Middle frontal gyrus (tissue), 1 donor: Measurements from ENCODE around the gene CABLES1.
"Not testable (repeated sequence)": the region's sequence is repeated elsewhere in the genome, so short reads cannot be mapped to it uniquely, and the experiment has no call there.

Experiments
- DNase-seq: peaks from one replicate; pipeline ENCODE4 v3.0.0-alpha.2; 2015; ENCODE audit warnings: low spot score; ENCODE audit errors: extremely low spot score

CABLES1 gene, protein sequence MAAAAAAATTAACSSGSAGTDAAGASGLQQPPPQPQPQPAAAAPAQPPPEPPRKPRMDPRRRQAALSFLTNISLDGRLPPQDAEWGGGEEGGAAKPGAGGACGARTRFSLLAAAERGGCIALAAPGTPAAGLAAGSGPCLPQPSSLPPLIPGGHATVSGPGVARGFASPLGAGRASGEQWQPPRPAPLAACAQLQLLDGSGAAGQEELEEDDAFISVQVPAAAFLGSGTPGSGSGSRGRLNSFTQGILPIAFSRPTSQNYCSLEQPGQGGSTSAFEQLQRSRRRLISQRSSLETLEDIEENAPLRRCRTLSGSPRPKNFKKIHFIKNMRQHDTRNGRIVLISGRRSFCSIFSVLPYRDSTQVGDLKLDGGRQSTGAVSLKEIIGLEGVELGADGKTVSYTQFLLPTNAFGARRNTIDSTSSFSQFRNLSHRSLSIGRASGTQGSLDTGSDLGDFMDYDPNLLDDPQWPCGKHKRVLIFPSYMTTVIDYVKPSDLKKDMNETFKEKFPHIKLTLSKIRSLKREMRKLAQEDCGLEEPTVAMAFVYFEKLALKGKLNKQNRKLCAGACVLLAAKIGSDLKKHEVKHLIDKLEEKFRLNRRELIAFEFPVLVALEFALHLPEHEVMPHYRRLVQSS

DNA sequence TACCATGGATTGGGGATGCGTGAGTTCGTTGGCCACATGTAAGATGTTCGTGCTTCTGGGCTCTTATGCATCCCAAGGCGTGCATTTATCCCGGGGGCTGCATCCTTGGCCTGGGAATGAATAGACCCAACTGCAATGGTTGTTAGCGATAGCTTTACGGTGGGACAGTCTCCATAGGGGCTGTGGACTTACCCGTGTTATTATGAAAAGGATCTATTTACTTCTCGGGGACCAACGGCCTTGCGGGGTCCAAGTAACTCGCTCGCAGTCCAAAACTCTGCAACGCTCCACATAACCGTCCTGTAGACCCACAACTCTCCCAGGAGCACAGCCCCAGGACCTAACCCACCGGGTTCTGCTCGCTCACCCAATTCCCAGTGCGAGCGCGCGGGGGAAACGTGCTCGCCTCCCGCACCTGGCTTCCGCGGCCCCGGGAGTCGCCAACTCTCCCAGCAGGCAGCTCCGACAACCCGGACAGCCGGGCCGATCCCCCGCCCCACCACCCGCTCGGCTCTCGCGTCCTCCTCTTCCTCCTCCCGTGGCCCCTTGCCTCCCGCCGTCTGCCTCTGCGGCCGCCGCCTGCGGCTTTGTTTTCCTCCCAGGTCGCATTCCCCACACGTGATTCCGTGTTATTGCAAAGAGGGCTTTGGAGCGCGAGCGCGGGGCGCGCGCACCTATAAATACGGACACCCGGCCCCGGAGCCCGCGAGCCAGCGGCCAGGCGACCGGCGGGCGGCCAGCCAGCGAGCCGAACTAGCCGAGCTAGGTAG lies at the start of gene CABLES1:
TSS of gene CABLES1 (plus strand) at position 706 of the 770 bp plus-strand sequence. CDS start 278 bp downstream, outside the sequence.
- no peak for DNase-seq

DNA sequence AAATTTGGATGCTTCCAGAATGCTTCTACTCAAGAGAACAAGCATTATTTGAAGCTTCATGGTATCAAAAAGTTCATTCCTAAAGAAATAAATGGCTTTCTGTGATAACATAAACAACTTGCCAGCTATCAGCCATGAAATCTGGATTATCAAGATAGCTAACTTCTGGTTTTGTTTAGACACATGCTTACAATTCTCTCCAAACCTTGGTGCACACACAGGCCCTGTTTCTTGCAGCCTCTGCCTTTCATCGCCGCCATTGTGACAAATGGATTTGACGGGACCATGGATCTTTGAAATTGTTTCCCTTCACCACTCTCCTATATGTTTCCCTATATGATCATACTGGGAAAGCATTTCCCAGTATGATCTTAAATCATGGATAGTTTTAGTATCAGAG lies 47.9 kb upstream of the CABLES1 start:
- DNase-seq, result no peak

DNA sequence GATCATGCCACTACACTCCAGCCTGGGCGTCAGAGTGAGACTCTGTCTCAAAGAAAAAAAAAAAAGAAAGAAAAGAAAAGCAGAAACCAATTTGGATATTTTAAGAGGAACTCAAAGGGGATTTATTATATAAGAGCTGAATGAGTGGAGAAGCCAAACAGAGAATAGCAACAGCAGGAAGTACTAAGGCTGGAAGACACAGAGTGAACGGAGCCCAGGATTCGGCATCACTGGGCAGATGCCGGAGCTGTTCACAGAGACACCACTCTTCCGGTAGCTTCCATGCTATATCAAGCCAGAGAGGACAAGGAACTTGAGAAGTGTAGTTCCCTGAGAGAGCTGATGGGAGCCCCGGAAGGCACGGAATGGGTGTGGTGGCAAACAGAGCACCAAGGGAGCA lies 47.0 kb upstream of the CABLES1 start:
- no peak for DNase-seq

DNA sequence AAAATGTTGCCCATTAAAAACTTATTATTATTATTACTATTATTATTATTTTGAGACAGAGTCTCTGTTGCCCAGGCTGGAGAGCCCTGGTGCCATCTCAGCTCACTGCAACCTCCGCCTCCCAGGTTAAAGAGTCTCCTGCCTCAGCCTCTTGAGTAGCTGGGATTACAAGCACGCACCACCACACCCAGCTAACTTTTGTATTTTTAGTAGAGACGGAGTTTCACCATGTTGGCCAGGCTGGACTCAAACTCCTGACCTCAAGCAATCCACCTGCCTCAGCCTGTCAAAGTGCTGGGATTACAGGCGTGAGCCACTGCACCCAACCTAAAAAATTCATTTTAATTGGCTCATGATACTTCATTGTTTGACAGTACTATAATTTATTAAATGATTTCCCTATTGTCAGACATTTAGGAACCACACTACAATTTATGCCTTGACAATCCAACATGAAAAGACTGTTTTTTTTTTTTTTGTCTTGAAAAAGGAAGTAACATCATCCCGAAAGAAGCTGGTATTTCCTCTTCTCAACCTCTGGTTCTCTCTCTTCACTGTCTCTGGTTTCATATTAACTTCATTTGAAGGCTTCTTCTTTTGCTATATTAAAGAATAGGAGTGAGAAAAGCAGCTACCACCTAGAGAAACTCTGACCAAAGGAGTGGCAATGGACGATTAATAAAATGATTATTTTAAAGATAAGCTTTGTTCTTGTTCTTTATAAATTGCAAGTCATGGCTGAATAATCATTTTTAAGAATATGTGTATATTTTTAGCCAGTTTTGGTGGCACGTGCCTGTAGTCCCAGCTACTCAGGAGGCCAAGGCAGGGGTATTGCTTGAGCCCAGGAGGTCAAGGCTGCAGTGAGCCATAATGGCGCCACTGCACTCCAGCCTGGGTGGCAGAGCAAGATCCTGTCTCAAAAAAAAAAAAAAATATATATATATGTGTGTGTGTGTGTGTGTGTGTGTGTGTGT lies 44.0 kb upstream of the CABLES1 start:
- DNase-seq, result not testable (repeated sequence)

DNA sequence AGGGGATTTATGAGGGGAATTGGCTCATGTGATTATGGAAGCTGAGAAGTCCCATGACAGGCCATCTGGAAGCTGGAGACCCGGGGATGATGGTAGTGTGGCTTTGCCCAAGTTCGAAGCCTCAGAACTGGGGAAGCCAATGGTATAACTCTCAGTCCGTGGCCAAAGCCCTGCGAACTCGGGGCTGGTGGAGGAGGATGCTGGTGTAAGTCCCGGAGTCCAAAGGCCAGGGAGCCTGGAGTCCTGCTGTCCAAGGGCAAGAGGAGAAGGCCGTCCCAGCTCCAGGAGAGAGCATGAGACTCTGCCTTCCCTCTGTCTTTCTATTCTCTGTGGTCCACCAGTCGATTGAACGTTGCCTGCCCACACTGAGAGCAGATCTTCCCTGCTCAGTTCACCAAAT lies 43.2 kb upstream of the CABLES1 start:
- DNase-seq, result no peak

DNA sequence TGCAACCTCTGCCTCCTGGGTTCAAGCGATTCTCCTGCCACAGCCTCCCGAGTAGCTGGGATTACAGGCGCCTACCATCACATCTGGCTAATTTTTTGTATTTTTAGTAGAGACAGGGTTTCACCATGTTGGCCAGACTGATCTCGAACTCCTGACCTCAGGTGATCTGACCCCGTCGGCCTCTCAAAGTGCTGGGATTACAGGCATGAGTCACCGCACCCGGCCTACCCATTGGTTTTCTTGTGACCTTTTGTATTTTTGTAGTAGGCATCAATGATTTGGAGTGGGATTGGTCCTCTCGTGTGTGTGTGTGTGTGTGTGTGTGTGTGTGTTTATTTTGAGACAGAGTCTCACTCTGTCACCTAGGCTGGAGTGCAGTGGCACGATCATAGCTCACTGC lies 42.2 kb upstream of the CABLES1 start:
- DNase-seq, result not testable (repeated sequence)

DNA sequence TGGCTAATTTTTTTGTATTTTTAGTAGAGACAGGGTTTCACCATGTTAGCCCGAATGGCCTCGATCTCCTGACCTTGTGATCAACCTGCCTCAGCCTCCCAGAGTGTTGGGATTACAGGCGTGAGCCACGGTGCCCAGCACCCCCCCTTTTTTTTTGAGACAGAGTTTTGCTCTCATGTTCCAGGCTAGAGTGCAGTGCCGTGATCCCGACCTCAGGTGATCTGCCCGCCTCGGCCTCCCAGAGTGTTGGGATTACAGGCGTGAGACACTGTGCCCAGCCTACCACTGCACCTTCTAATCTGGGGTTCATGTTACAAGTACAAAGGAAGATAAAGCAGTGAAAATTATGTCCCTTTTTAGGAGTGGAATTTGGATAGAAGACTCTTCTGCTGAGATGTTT lies 41.5 kb upstream of the CABLES1 start:
- DNase-seq, result no peak

DNA sequence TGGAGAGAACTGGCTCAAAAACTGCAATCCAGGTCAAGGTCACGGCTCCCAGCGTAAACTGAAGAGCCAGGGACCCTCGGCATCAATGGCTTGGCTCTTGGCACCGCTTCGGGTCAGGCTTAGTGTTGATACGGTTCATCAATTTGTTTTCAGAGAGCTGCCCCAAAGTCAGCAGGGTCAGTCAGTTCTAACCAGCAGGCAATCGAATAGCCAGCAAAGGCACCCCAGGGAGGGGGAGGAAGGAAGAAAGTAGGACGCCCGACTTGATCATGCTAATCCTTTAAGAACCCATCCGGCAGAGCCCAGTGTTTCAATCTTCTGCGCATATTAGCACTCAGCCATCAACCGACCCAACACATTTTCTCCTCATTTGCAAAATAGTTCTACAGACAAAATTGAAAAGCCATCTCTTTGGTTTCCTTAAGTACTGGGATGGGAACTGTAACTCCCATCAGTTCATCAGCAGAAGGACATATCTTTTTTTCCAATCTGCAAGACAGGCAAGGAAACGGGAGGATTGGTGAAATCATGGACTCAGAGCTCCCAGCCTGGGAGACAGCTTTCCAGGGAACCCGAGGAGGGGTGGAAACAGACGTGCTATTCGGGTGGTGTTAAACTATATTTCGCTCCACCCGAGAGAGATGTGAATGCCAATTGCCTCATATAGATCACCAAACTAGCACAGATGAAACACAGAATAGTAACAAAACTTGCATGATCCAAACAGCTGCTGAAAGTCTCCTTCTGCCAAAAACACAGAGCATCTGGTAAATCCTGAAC lies 40.7 kb upstream of the CABLES1 start:
- no peak for DNase-seq

DNA sequence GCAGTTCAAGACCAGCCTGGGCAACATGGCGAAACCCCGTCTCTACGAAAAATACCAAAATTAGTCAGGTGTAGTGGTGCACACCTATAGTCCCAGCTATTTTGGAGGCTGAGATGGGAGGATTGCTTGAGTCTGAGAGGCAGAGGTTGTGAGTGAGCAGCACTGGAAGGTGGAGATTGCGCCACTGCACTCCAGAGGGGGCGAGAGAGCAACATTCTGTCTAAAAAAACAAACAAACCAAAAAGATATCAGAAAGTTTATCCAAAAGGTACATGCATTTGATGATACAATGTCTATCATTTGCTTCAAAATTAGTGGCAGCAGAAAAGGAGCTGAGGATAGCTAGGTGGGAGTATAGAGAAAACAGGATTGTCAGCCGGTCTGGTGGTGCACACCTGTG lies 39.8 kb upstream of the CABLES1 start:
- no peak for DNase-seq

DNA sequence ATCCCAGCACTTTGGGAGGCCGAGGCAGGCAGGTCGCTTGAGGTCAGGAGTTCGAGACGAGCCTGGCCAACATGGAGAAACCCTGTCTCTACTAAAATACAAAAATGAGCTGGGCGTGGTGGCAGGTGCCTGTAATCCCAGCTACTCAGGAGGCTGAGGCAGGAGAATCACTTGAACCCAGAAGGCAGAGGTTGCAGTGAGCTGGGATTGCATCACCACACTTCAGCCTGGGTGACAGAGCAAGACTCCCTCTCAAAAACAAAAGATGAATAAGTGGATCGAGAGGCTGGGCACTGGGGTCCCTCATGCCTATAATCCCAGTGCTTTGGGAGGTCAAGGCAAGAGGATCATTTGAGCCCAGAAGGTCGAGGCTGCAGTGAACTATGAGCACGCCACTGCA lies 38.3 kb upstream of the CABLES1 start:
- DNase-seq, result not testable (repeated sequence)

DNA sequence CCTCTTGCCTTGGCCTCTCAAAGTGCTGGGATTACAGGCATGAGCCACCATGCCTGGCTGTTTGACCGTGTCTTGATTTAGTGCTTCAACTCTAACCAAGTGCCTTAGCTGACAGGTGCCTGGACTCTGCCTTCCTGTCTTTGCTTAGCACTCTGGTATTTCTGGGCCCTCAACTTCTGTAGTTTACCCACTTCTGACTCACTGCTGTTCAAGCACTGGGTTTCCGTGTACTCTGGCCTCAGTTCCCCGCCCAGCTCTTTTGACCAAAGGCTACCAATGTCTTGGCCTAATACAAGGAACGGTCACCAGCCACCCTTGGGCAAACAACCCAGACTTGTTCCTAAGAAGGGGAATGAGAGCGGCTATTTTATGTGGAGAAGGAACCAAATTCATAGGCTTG lies 35.7 kb upstream of the CABLES1 start:
- DNase-seq, result no peak

DNA sequence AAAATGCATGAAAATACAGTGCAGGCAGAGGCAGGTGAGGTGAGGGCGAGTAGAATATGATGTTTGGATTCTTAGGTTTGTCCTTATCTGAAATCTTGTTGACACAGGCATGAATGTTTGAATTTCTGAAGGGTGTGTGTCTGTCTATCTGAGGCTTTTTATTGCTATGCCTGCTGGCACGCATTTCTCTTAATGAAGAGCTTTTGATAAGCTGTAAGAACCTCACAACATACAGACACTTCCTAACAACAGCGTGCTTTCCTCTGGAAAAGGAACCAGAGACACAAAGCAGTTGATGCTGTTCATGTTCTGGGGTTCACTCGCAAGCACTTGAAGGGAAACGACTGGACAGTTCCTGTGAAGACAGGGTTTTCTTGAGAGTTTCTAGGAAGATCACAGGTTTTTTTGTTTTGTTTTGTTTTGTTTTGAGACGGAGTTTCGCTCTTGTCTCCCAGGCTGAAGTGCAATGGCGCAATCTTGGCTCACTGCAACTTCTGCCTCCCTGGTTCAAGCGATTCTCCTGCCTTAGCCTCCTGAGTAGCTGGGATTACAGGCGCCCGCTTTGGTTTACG lies 33.3 kb upstream of the CABLES1 start:
- DNase-seq, result no peak

DNA sequence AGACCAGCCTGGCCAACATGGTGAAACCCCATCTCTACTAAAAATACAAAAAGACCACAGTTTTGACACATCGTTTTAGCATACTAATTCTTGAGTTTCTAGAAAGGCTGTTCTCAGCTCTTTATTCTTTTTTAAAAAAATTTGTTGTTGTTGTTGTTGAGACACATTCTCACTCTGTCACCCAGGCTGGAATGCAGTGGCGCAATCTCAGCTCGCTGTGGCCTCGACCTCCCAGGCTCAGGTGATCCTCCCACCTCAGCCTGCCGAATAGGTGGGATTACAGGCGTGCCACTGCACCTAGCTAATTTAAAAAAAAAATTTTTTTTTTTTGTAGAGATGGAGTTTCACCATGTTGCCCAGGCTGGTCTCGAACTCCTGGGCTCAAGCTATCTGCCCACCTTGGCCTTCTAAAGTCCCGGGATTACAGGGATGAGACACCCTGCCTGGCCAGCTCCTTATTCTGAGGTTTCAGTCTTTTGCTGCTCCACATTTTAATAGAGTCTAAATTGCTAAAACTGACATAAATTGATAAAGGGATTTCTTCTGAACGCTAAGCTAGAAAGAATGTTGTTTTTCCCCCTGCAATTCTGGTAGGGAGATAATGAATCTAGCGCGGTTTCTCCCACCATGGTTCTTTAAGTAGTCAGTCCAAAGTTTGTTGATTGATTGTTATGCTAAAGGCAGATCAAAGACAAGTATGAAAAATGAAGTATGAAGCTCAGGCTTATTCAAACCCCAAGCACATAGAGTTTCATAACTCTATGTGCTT lies 32.6 kb upstream of the CABLES1 start:
- DNase-seq, result no peak

DNA sequence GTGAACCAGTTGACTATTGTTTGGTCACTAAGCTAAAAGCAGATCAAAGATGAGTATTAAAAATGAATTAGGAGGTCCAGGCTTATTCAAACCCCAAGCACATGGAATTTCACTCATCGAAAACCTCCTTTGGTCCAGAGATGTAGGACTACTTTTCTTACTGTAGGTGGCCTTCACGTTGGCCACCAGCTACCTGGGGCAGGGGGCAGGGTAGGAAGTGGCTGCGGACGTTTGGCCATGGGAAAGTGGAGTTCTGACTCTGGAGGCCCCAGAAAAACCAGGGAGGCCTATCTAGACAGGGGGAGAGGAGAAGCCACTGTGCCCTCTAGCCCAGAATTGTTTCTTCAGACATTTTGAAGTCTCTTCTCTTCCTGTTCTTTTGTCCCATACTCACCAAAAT lies 31.8 kb upstream of the CABLES1 start:
- no peak for DNase-seq

DNA sequence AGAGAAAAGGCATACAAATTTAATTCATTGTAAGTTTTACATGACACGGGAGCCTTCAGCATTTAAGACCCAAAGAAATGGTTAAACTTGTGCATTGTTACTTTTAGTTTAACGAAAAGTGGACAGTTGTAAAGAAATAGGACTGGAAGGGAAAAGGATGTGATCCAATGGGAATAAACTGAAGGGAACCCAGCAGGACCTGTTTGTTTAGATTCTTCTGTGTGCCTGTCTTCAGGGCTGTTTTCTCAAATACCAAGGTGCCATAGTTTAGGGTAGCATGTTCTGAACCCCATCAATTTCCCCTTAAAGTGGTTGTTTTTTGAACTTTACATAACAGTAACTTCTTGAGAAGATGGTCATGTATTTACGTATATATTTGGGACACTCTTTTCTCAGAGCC lies 30.3 kb upstream of the CABLES1 start:
- no peak for DNase-seq

DNA sequence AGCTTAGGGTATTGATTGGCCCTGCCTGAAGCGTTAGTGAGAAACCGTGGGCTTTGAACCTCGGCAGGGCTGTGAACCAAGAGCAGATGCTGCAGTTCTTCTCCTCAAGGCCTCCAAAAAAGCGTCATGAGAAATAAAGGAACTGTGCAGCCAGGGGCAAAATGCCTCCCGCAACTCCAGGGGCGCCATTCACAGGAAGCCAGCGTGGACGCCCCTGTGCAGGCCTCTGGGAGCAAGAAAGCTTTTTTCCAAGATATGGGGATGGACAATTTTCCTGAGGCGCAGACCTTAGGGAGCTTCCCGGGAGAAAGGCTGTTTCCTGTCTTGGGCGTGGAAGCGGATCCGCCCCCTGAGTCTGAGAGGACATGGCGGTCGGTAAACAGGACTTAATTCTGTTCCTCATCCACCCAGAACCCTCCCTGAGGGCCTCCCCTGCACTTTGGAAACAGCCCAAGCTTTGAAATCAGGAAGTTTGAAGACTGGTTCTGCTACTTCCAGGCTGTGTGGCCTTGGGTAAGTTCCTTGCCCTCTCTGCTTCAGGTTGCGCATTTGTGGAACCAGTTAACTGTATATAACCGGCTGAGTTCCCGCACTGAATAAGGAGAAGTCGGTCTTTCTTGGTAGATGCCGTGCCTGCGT lies 29.6 kb upstream of the CABLES1 start:
- DNase-seq, result no peak

DNA sequence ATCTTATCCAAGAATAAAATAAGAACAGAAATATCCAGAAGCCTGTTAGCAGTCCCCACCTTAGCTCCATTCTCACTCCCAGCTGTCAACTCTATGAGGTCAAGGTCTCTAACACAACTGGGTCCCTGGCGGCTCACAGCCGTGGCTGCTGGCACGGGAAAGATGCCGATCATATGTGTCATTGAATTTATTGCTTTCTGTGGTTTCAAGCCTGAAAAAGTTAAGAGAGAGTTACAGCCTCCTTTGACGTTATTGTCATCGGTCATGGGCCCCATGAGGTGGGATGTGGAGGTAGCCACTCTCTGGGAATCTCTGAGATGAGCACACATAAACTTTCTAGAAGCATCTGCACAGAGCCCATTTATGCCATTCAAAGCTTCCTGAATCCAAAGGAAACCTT lies 28.7 kb upstream of the CABLES1 start:
- no peak for DNase-seq

DNA sequence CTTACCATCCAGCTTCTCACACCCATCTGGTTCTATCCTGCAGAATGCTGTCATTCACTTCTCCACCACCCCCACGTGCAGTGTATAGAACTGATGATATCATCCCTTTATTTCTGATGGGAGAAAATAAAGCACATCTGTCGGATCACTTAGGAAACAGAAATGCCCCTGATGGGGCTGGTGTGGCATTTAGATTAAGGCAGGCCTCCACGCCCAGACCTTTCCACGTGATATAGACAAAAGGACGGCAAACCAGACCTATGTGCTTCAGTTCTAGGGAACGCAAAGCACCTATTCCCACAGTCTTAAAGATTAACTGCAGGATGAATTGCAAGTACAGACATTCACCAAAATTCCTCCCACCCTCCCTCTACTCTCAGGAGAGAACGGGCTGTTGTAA lies 27.6 kb upstream of the CABLES1 start:
- DNase-seq, result no peak

DNA sequence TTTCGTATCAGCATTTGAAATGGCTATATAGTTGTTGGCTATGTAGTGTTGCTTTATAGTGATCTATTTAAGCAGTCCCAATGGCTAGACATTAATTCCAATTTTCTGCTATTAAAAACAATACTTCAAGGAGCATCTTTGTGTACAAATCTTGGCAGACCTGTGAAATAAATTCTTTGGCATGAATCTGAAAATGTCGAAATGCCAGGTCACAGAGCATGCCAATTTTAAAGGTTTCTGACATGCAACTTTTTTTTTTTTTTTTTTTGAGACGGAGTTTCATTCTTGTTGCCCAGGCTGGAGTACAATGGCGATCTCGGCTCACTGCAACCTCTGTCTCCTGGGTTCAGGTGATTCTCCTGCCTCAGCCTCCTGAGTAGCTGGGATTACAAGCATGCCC lies 26.8 kb upstream of the CABLES1 start:
- no peak for DNase-seq
